Smooth muscle cell (in vitro differentiated cells): ENCODE measurements around the gene EML1. TPM values are rescaled to one million over a fixed set of nuclear protein-coding genes. Genes with fewer than 3 reads are reported as not detected.

Experiments used
- DNase-seq: peaks from one replicate; lab custom pipeline; 2025; ENCODE audit not compliant: unreplicated experiment; lab: John Stamatoyannopoulos, UW
- H2AFZ ChIP-seq: fragments of 200-600 bp; sonication (generic); 2 replicates; pipeline ENCODE4 v1.6.0; 2016; ENCODE audit warnings: antibody characterized with exemption, low read depth, mild to moderate bottlenecking
- H3F3A ChIP-seq: fragments of 200-600 bp; sonication (generic); 2 replicates; pipeline ENCODE4 v1.6.0; 2017; ENCODE audit warnings: antibody characterized with exemption, low read depth
- H3K27ac ChIP-seq: fragments of 200-600 bp; sonication (generic); 2 replicates; pipeline ENCODE4 v1.5.1; 2016; ENCODE audit warnings: low read depth, mild to moderate bottlenecking
- H3K27me3 ChIP-seq: fragments of 200-600 bp; sonication (generic); 2 replicates; pipeline ENCODE4 v1.6.1; 2016; ENCODE audit warnings: low read depth, mild to moderate bottlenecking
- H3K36me3 ChIP-seq: fragments of 200-600 bp; sonication (generic); 2 replicates; pipeline ENCODE4 v1.5.1; 2016; ENCODE audit warnings: low read depth
- H3K4me1 ChIP-seq: fragments of 200-600 bp; sonication (generic); 2 replicates; pipeline ENCODE4 v1.5.1; 2016; ENCODE audit warnings: low read depth
- H3K4me2 ChIP-seq: fragments of 200-600 bp; sonication (generic); 2 replicates; pipeline ENCODE4 v1.6.0; 2016; ENCODE audit warnings: mild to moderate bottlenecking
- H3K4me3 ChIP-seq: fragments of 200-600 bp; sonication (generic); 2 replicates; pipeline ENCODE4 v1.5.1; 2016; ENCODE audit warnings: mild to moderate bottlenecking
- H3K79me2 ChIP-seq: fragments of 200-600 bp; sonication (generic); 2 replicates; pipeline ENCODE4 v1.6.0; 2016; ENCODE audit warnings: low read depth, mild to moderate bottlenecking
- H3K9ac ChIP-seq: fragments of 200-600 bp; sonication (generic); 2 replicates; pipeline ENCODE4 v1.6.0; 2016; ENCODE audit warnings: low read depth
- H3K9me3 ChIP-seq: fragments of 200-600 bp; sonication (generic); replicated peaks from 2 replicates; pipeline ENCODE4 v1.5.1; 2016; ENCODE audit warnings: low read depth
- H4K20me1 ChIP-seq: fragments of 200-600 bp; sonication (generic); 2 replicates; pipeline ENCODE4 v1.6.0; 2016; ENCODE audit warnings: low read depth
- WGBS: methylation state at CpG from one replicate; pipeline ENCODE4 v1.1.7; 2016; ENCODE audit warnings: low lambda C conversion rate; 5-methylcytosine and 5-hydroxymethylcytosine counted together
- polyA plus RNA-seq: library from polyadenylated mRNA; unstranded; fragments of >200 nt; fragmentation: Nextera tagmentation; extraction: Ambion mirVana; gene quantifications from 2 replicates; pipeline ENCODE4 v1.2.1, GENCODE V29; 2016
- total RNA-seq: library from RNA; depleted of rRNA; stranded (reverse); fragments of >200 nt; gene quantifications from 2 replicates; pipeline ENCODE4 v1.2.3, GENCODE V29; 2014
- TF ChIP-seq, protein P1 (sequence below): fragments of 200-600 bp; sonication (generic); IDR thresholded peaks from 2 replicates; pipeline ENCODE4 v1.5.1; 2017; ENCODE audit warnings: borderline replicate concordance, mild to moderate bottlenecking, antibody characterized with exemption; ENCODE audit not compliant: insufficient read depth, poor library complexity, severe bottlenecking

Gene EML1
- total and polyA plus RNA-seq, 2 experiments from 2014 or later = 13.0 to 31.2 TPM

DNA sequence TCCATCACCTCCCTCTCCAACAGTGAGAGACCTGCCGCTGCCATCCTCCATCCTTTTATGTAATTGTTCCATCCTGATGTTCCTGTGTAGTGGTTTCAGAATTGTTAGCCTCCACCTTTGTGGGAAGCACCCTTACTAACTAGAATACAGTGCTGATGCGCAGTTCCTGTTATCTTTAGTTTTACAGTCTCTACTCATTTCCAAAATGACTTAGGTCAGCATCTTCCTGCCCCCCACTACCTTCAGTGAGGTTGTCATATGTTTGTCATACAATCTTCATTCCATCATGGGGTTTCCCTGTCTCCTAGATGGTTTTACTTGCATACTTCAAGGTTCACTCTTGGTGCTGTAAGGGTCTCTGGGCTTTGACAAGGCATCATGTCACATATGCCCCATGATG is 69.8 kb downstream of the EML1 start:
- H2AFZ ChIP-seq = no peak overlapping the region
- H4K20me1 ChIP-seq = peaks cover 12% of the 10 kb centered on the region
- H3K4me1 ChIP-seq = no peaks in the 10 kb centered on the region
- 95% methylated on average over 2 of the region's 2 CpGs for WGBS
- H3K79me2 ChIP-seq = no peaks in the 10 kb centered on the region
- no peak overlapping the region for H3K9ac ChIP-seq
- no peak overlapping the region for H3K4me3 ChIP-seq
- no peaks in the 10 kb centered on the region for H3K27me3 ChIP-seq
- no peaks in the 10 kb centered on the region for H3F3A ChIP-seq
- TF ChIP-seq, protein P1, sequence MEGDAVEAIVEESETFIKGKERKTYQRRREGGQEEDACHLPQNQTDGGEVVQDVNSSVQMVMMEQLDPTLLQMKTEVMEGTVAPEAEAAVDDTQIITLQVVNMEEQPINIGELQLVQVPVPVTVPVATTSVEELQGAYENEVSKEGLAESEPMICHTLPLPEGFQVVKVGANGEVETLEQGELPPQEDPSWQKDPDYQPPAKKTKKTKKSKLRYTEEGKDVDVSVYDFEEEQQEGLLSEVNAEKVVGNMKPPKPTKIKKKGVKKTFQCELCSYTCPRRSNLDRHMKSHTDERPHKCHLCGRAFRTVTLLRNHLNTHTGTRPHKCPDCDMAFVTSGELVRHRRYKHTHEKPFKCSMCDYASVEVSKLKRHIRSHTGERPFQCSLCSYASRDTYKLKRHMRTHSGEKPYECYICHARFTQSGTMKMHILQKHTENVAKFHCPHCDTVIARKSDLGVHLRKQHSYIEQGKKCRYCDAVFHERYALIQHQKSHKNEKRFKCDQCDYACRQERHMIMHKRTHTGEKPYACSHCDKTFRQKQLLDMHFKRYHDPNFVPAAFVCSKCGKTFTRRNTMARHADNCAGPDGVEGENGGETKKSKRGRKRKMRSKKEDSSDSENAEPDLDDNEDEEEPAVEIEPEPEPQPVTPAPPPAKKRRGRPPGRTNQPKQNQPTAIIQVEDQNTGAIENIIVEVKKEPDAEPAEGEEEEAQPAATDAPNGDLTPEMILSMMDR = no peak
- H3K27ac ChIP-seq = no peak overlapping the region
- DNase-seq = no peak
- H3K36me3 ChIP-seq = no peaks in the 10 kb centered on the region
- no peak overlapping the region for H3K4me2 ChIP-seq
- H3K9me3 ChIP-seq = no peaks in the 10 kb centered on the region

DNA sequence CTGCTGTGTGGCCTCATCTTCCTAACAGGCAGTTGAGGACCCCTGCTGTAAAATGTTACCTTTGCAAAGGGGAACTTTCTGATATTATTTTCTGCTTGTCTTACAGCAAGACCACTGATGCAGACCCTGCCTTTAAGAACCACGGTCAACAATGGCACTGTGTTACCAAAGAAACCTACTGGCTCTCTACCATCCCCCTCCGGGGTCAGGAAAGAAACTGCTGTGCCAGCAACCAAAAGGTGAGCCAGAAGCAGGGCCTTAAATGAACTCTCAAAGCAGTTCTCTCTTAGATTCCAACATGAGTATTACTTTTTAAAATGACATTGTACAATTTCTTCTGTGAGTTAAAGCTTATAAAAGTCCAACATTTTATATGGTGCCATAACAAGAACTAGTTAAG is 72.2 kb downstream of the EML1 start:
- Histone ChIP-seq H2AFZ (no peak overlapping the region), H3K27me3 (peaks cover 8% of the 10 kb centered on the region), H3K4me2 (no peak overlapping the region), H3K9ac (no peak overlapping the region), H3F3A (no peaks in the 10 kb centered on the region), H4K20me1 (peaks cover 12% of the 10 kb centered on the region), H3K27ac (no peak overlapping the region), H3K4me1 (no peaks in the 10 kb centered on the region), H3K9me3 (no peaks in the 10 kb centered on the region), H3K4me3 (no peak overlapping the region), H3K36me3 (no peaks in the 10 kb centered on the region), H3K79me2 (no peaks in the 10 kb centered on the region)
- TF ChIP-seq, protein P1 = no peak
- 95% methylated on average over 2 of the region's 2 CpGs for WGBS
- no peak for DNase-seq

DNA sequence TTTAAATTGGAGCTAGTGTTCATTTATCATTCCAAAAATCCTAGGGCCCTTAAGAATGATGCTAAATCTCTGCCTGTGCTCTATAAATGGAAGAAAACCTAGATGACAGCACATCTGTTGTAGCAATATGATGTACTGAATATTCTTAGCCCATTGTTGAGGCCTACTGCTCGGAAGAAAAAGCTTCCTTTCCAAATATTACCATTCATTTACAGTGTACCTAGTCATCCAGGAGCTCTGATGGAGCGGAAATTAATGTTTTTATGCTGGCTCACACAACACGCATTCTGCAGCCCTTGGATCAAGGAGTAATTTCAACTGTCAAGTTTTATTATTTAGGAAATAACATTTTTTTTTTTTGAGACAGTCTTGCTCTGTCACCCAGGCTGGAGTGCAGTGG is 77.4 kb downstream of the EML1 start:
- Histone ChIP-seq H3K9ac (no peak overlapping the region), H3F3A (no peaks in the 10 kb centered on the region), H3K4me1 (peaks cover 34% of the 10 kb centered on the region), H3K4me3 (no peak overlapping the region), H3K4me2 (no peak overlapping the region), H3K27me3 (peaks cover 51% of the 10 kb centered on the region), H2AFZ (no peak overlapping the region), H3K9me3 (no peaks in the 10 kb centered on the region), H3K36me3 (no peaks in the 10 kb centered on the region), H4K20me1 (peaks cover 46% of the 10 kb centered on the region), H3K27ac (no peak overlapping the region), H3K79me2 (no peaks in the 10 kb centered on the region)
- 96% methylated on average over 3 of the region's 3 CpGs for WGBS
- TF ChIP-seq, protein P1 = no peak
- no peak for DNase-seq

- peaks cover 44% of the 10 kb centered on the region for H3K4me1 ChIP-seq
- H3K9ac ChIP-seq = no peak overlapping the region
- H3K79me2 ChIP-seq = no peaks in the 10 kb centered on the region
- H3K27ac ChIP-seq = no peak overlapping the region
- no peak overlapping the region for H3K4me2 ChIP-seq
- H3K36me3 ChIP-seq = no peaks in the 10 kb centered on the region
- H3K9me3 ChIP-seq = no peaks in the 10 kb centered on the region
- H3K27me3 ChIP-seq = peaks cover 60% of the 10 kb centered on the region
- no peaks in the 10 kb centered on the region for H3F3A ChIP-seq
- TF ChIP-seq, protein P1 = no peak
- no peak overlapping the region for H3K4me3 ChIP-seq
- no peak overlapping the region for H2AFZ ChIP-seq
- DNase-seq = no peak
- H4K20me1 ChIP-seq = peaks cover 58% of the 10 kb centered on the region
- 94% methylated on average over 11 of the region's 11 CpGs for WGBS
Measured at GRCh38 chr14:99871771-99872170, 78.6 kb downstream of the EML1 start.
